ENCODE measurements around the gene PSD4.

DNA sequence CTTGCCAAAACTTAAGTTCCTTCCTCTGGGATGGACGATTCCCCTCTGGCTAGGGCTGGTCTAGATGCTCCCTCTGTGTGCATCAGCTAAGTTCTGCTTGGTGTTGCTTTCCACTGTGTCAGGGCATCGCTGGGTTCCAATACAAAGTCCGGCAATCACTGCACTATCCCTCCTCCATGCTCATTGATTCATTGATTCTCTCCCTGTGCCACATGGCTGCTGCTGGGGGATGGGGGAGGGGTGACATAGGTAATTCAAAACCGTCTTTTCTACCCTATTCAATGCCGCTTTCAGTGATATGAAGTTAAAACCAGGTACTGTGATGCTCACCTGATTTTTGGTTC, 23.5 kb upstream of the PSD4 start:
- TF ChIP-seq, protein P1, sequence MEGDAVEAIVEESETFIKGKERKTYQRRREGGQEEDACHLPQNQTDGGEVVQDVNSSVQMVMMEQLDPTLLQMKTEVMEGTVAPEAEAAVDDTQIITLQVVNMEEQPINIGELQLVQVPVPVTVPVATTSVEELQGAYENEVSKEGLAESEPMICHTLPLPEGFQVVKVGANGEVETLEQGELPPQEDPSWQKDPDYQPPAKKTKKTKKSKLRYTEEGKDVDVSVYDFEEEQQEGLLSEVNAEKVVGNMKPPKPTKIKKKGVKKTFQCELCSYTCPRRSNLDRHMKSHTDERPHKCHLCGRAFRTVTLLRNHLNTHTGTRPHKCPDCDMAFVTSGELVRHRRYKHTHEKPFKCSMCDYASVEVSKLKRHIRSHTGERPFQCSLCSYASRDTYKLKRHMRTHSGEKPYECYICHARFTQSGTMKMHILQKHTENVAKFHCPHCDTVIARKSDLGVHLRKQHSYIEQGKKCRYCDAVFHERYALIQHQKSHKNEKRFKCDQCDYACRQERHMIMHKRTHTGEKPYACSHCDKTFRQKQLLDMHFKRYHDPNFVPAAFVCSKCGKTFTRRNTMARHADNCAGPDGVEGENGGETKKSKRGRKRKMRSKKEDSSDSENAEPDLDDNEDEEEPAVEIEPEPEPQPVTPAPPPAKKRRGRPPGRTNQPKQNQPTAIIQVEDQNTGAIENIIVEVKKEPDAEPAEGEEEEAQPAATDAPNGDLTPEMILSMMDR (conservative IDR thresholded peaks at IDR 0.05; ENCODE audit: low read depth, low read length) = no peak
- TF ChIP-seq EZH2phosphoT487 (IDR thresholded peaks at IDR 0.05; ENCODE audit: borderline replicate concordance, low read length) (no peak), EZH2 (IDR thresholded peaks at IDR 0.05; ENCODE audit: low read length, unreplicated experiment) (no peak)

All from PC-3 (cell line).